ENCODE results near the gene TRIM31. TPM values are rescaled to one million over a fixed set of nuclear protein-coding genes. Genes with fewer than 3 reads are reported as not detected.

Gene TRIM31
- polyA plus RNA-seq, 1 of the 3 experiments (the other 2 are of a cell fraction), result not detected

DNA sequence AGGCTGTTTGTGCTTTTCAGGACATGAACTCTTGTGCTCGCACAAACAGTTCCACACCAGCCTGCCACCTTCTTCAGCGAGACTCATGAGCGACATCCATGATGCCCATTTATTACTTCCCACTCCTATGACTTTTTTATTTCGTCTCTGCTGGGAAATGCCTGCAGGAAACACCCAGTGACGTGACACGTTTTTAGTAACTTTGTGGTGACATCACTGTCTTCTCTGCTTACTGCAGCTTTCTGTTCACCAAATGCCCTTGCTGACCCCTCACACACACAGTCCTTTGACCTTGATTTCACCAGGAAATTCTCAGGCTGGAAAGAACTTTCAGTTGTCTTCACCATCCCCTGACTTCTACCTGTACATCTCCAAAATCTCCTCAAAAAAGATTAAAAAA, 31.9 kb upstream of the TRIM31 start (continued):
- TF ChIP-seq SIN3A (IDR thresholded peaks at IDR 0.05; ENCODE audit: borderline replicate concordance, low read depth, low read length), result no peak

DNA sequence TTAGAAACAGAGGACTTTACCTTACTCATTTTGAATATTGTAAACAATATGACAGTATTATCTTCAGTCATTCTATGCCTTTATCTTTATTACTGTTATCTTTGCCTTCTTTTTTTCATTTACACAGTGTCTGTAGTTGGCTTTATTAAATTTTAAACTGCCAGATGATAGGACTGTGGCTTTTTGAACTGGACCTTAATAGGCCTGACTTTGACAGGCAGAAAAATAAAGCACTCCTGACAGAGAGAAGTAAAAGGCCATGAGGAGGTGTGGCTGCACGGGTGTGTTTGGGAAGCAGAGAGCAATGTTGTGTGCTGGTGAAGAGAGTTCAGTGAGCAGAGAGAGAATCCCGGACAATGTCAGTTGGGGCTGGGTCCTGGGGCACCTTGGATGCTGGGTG, 30.9 kb upstream of the TRIM31 start:
- ChIA-PET CTCF (interaction anchor here (3.6 to 9.3 kb wide), 2 partner anchors 12 to 40 kb away, joined by 21 to 91 read pairs; no protein-coding TSS in a partner anchor), POLR2A (no interaction called here)
- TF ChIP-seq MXI1 (IDR thresholded peaks at IDR 0.05; ENCODE audit: low read depth, low read length) (peak; percentile 80), GATA2 (CRISPR knock-in tag; IDR thresholded peaks at IDR 0.05) (peak; percentile 85), CHD2 (IDR thresholded peaks at IDR 0.05; ENCODE audit: low read length, partially characterized antibody) (no peak), EP300 (IDR thresholded peaks at IDR 0.05; ENCODE audit: borderline replicate concordance in 1 of 2, low read depth in 1 of 2, low read length in 1 of 2) (peak in 1 of 2 experiments; percentile 64; a peak in 1 of 4 replicates), RCOR1 (IDR thresholded peaks at IDR 0.05; ENCODE audit: low read length) (peak; percentile 73; the same call in 1 of the 2 replicates), TCF12 (IDR thresholded peaks at IDR 0.05) (no peak), GABPA (IDR thresholded peaks at IDR 0.05; ENCODE audit: low read depth) (no peak)
- TF ChIP-seq, protein P1, sequence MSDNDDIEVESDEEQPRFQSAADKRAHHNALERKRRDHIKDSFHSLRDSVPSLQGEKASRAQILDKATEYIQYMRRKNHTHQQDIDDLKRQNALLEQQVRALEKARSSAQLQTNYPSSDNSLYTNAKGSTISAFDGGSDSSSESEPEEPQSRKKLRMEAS (IDR thresholded peaks at IDR 0.05; ENCODE audit: low read depth), result no peak
- TF ChIP-seq, protein P2, sequence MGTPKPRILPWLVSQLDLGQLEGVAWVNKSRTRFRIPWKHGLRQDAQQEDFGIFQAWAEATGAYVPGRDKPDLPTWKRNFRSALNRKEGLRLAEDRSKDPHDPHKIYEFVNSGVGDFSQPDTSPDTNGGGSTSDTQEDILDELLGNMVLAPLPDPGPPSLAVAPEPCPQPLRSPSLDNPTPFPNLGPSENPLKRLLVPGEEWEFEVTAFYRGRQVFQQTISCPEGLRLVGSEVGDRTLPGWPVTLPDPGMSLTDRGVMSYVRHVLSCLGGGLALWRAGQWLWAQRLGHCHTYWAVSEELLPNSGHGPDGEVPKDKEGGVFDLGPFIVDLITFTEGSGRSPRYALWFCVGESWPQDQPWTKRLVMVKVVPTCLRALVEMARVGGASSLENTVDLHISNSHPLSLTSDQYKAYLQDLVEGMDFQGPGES (IDR thresholded peaks at IDR 0.05; ENCODE audit: low read depth, low read length), result no peak
- TF ChIP-seq, protein P3, sequence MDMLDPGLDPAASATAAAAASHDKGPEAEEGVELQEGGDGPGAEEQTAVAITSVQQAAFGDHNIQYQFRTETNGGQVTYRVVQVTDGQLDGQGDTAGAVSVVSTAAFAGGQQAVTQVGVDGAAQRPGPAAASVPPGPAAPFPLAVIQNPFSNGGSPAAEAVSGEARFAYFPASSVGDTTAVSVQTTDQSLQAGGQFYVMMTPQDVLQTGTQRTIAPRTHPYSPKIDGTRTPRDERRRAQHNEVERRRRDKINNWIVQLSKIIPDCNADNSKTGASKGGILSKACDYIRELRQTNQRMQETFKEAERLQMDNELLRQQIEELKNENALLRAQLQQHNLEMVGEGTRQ (IDR thresholded peaks at IDR 0.05; ENCODE audit: borderline replicate concordance, low read depth, low read length), result no peak
- H3K4me3 ChIP-seq (ENCODE audit: low read depth in 2 of 2, low read length in 1 of 2), result no peak overlapping the region
- H3K36me3 ChIP-seq (replicated peaks in 1 of 2; ENCODE audit: control insufficient read depth in 1 of 2, insufficient read depth in 2 of 2, low read length in 1 of 2), result no peaks in the 10 kb centered on the region
- H3K4me1 ChIP-seq (ENCODE audit: control insufficient read depth in 1 of 2, insufficient read depth in 2 of 2, low read depth in 1 of 2, low read length in 1 of 2), result peaks cover 0 to 6% of the 10 kb centered on the region in 2 experiments; a peak in 2 of 4 replicates
- H3K9me2 ChIP-seq, result no peaks in the 10 kb centered on the region
- no peaks in the 10 kb centered on the region for H4K20me1 ChIP-seq (ENCODE audit: insufficient read depth)
- H2AFZ ChIP-seq (ENCODE audit: low read depth), result no peak overlapping the region
- H3K79me2 ChIP-seq (ENCODE audit: insufficient read depth), result no peaks in the 10 kb centered on the region
- 16% methylated on average over 2 of the region's 2 CpGs for WGBS (ENCODE audit: low lambda C conversion rate)
- no peaks in the 10 kb centered on the region for H3F3A ChIP-seq (replicated peaks; ENCODE audit: insufficient read depth)
- no peaks in the 10 kb centered on the region for H3K9me3 ChIP-seq
- no peak overlapping the region for H3K4me2 ChIP-seq
- H3K27ac ChIP-seq (ENCODE audit: low read depth in 2 of 2, low read length in 1 of 2), result no peak overlapping the region
- H3K9ac ChIP-seq, result no peak overlapping the region
- peaks cover 27% of the 10 kb centered on the region for H3K27me3 ChIP-seq (ENCODE audit: insufficient read depth)
- peak; percentile 42 for DNase-seq

DNA sequence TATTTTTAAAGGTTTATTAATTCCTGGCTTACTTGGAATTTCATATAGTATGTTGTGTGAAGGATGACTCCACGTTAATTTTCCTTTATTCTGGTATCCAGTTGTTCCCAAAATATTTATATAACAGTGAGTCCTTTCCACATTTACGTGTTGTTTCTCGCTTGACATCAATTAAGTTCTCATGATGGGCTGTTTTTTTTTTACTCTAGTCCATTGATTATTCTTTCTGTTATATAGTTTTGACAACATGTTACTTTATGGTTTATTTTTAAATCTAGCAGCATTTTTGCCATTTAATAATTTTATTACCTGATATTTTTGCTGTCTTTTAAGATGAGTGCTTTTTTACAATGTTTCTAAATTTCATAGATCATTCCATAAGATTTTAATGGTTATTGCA, 29.8 kb upstream of the TRIM31 start:
- POLR2A ChIA-PET, result no interaction called here
- TF ChIP-seq ELF1 (IDR thresholded peaks at IDR 0.05) (no peak), RXRA (IDR thresholded peaks at IDR 0.05; ENCODE audit: borderline replicate concordance, low read depth) (no peak), CHD2 (IDR thresholded peaks at IDR 0.05; ENCODE audit: low read length, partially characterized antibody) (no peak), TEAD4 (IDR thresholded peaks at IDR 0.05; ENCODE audit: borderline replicate concordance, insufficient read depth) (no peak), EP300 (IDR thresholded peaks at IDR 0.05; ENCODE audit: borderline replicate concordance in 1 of 2, low read depth in 1 of 2, low read length in 1 of 2) (no peak), NFIC (IDR thresholded peaks at IDR 0.05; ENCODE audit: borderline replicate concordance) (no peak), NRF1 (IDR thresholded peaks at IDR 0.05; ENCODE audit: low read depth, low read length) (no peak), SMC3 (IDR thresholded peaks at IDR 0.05; ENCODE audit: low read depth, low read length) (no peak), FOSL2 (IDR thresholded peaks at IDR 0.05; ENCODE audit: borderline replicate concordance, low read depth) (no peak)
- TF ChIP-seq, protein P4, sequence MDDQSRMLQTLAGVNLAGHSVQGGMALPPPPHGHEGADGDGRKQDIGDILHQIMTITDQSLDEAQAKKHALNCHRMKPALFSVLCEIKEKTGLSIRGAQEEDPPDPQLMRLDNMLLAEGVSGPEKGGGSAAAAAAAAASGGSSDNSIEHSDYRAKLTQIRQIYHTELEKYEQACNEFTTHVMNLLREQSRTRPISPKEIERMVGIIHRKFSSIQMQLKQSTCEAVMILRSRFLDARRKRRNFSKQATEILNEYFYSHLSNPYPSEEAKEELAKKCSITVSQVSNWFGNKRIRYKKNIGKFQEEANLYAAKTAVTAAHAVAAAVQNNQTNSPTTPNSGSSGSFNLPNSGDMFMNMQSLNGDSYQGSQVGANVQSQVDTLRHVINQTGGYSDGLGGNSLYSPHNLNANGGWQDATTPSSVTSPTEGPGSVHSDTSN (IDR thresholded peaks at IDR 0.05), result no peak
- TF ChIP-seq, protein P3 (IDR thresholded peaks at IDR 0.05; ENCODE audit: borderline replicate concordance, low read depth, low read length), result no peak
- TF ChIP-seq, protein P1 (IDR thresholded peaks at IDR 0.05; ENCODE audit: low read depth), result no peak

More for the DNA sequence above, 29.8 kb upstream of the TRIM31 start:
- DNase-seq, result no peak
- WGBS (ENCODE audit: low lambda C conversion rate), result 30% methylated on average over 3 of the region's 3 CpGs
- Histone ChIP-seq H3K79me2 (ENCODE audit: insufficient read depth) (no peaks in the 10 kb centered on the region), H3K27me3 (ENCODE audit: insufficient read depth) (peaks cover 27% of the 10 kb centered on the region), H3K36me3 (replicated peaks in 1 of 2; ENCODE audit: control insufficient read depth in 1 of 2, insufficient read depth in 2 of 2, low read length in 1 of 2) (no peaks in the 10 kb centered on the region), H3K27ac (ENCODE audit: low read depth in 2 of 2, low read length in 1 of 2) (no peak overlapping the region), H2AFZ (ENCODE audit: low read depth) (no peak overlapping the region), H3K9ac (no peak overlapping the region), H3K4me1 (ENCODE audit: control insufficient read depth in 1 of 2, insufficient read depth in 2 of 2, low read depth in 1 of 2, low read length in 1 of 2) (peaks cover 0 to 6% of the 10 kb centered on the region in 2 experiments; a peak in 2 of 4 replicates), H3K9me2 (no peaks in the 10 kb centered on the region), H3K9me3 (no peaks in the 10 kb centered on the region), H3F3A (replicated peaks; ENCODE audit: insufficient read depth) (no peaks in the 10 kb centered on the region), H3K4me2 (no peak overlapping the region), H4K20me1 (ENCODE audit: insufficient read depth) (no peaks in the 10 kb centered on the region), H3K4me3 (ENCODE audit: low read depth in 2 of 2, low read length in 1 of 2) (no peak overlapping the region)
- CTCF ChIA-PET, result interaction anchor here (1.0 to 9.3 kb wide), 4 partner anchors 11 to 39 kb away, joined by 3 to 91 read pairs (median 12); no protein-coding TSS in a partner anchor
